ENCODE results near the gene NXPH3.

NXPH3 gene

DNA sequence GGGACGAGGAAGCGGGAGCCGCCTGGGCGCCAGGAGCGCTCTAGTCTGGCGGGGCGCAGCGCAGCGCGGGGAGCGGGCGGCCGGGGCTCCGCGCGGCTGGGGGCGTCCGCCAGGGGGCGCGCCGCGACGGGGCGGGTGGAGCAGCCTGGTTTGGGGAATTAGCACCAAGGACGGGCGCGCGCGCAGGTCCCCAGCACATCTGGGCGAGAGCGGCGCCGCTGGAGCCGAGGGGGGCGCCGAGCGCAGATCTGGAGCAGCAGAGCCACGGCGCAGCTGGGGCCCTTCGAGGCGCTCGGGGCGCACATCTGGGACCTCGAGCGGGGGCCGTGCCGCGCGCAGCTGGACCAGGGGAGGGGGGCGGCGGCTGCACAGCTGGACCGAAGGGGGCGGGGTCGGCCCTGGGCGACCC lies at the start of gene NXPH3:
Gene NXPH3 (plus strand): TSS at position 193 of the 409 bp plus-strand sequence. CDS start 349 bp downstream, outside the sequence.
- in situ Hi-C loops (cut with HindIII; ENCODE audit: low sequenced_read_pairs): no loop called here
- no peak for DNase-seq (ENCODE audit: low read depth)
- H3K4me3 ChIP-seq (ENCODE audit: low read depth, low read length): peak within 1 kb of the TSS; percentile 48
- TF ChIP-seq CTCF (IDR thresholded peaks at IDR 0.05; ENCODE audit: low read depth, low read length, missing control alignments): peak; percentile 9

- no peak for TF ChIP-seq CTCF (IDR thresholded peaks at IDR 0.05; ENCODE audit: low read depth, low read length, missing control alignments)
- in situ Hi-C loops (cut with HindIII; ENCODE audit: low sequenced_read_pairs): no loop called here
- DNase-seq (ENCODE audit: low read depth): no peak
- H3K4me3 ChIP-seq (ENCODE audit: low read depth, low read length): no peak overlapping the region
Observed at GRCh38 chr17:49527927-49528651, 47.6 kb upstream of the NXPH3 start.

GRCh38 chr17:49528966-49529365 lies 46.7 kb upstream of the NXPH3 start:
- no peak overlapping the region for H3K4me3 ChIP-seq (ENCODE audit: low read depth, low read length)
- TF ChIP-seq CTCF (IDR thresholded peaks at IDR 0.05; ENCODE audit: low read depth, low read length, missing control alignments): no peak
- no peak for DNase-seq (ENCODE audit: low read depth)
- in situ Hi-C loops (cut with HindIII; ENCODE audit: low sequenced_read_pairs): no loop called here

DNA sequence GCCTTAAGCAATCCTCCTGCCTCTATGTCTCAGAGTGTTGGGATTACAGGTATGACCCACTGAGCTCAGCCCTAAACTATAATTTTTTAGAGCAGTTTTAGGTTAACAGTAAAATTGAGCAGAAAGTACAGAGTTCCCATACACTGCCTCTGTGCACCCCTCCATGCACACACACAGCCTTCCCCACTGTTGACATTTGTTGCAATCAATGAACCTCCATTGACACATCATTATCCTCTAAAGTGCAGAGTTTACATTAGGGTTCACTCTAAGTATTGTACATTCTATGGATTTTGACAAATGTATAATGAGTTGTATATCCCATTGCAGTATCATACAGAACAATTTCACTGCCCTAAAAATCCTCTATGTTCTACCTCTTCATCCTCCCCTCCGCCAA lies 45.6 kb upstream of the NXPH3 start:
- DNase-seq (ENCODE audit: low read depth): no peak
- no peak overlapping the region for H3K4me3 ChIP-seq (ENCODE audit: low read depth, low read length)
- no peak for TF ChIP-seq CTCF (IDR thresholded peaks at IDR 0.05; ENCODE audit: low read depth, low read length, missing control alignments)
- in situ Hi-C loops (cut with HindIII; ENCODE audit: low sequenced_read_pairs): no loop called here

GRCh38 chr17:49543860-49544259 lies 31.8 kb upstream of the NXPH3 start:
- in situ Hi-C loops (cut with HindIII; ENCODE audit: low sequenced_read_pairs): no loop called here
- H3K4me3 ChIP-seq (ENCODE audit: low read depth, low read length): no peak overlapping the region
- TF ChIP-seq CTCF (IDR thresholded peaks at IDR 0.05; ENCODE audit: low read depth, low read length, missing control alignments): no peak
- no peak for DNase-seq (ENCODE audit: low read depth)

- no peak for TF ChIP-seq CTCF (IDR thresholded peaks at IDR 0.05; ENCODE audit: low read depth, low read length, missing control alignments)
- no peak for DNase-seq (ENCODE audit: low read depth)
- no peak overlapping the region for H3K4me3 ChIP-seq (ENCODE audit: low read depth, low read length)
- in situ Hi-C loops (cut with HindIII; ENCODE audit: low sequenced_read_pairs): no loop called here
Observed at GRCh38 chr17:49545007-49545660, 30.5 kb upstream of the NXPH3 start.

Measured in astrocyte of the cerebellum (primary cell).